ENCODE measurements around the gene UBE2E2. TPM values are rescaled to one million over a fixed set of nuclear protein-coding genes. Genes with fewer than 3 reads are reported as not detected.

The UBE2E2 gene
- total RNA-seq, 2 experiments from 2014 or later: 14.1 to 20.2 TPM

DNA sequence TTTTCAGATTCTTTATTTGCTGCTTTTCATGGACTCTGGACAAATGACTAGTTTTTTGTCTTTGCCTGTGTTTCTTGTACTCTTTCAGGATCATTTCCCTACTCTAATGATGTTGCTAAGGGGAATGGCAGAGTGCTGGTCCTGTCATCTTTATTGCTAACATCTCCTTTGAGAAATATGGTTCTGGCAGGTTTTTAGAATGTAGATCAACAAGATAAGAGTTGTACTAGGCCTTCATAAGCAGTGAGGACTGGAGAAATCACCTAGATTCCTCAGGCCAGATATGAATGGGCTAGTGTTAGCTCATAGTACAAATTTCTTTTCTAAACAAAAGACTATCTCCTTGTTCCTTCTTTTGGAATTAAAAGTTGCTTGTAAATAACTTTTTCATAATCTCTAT, 156.0 kb downstream of the UBE2E2 start:
- ChIA-PET POLR2A (no interaction called here), CTCF (no interaction called here)
- no peak overlapping the region for H3K4me3 ChIP-seq (ENCODE audit: low read length)
- H3K27me3 ChIP-seq (ENCODE audit: control insufficient read depth in 1 of 2, insufficient read depth in 2 of 2, low read length in 2 of 2): no peaks in the 10 kb centered on the region
- TF ChIP-seq, protein P1, sequence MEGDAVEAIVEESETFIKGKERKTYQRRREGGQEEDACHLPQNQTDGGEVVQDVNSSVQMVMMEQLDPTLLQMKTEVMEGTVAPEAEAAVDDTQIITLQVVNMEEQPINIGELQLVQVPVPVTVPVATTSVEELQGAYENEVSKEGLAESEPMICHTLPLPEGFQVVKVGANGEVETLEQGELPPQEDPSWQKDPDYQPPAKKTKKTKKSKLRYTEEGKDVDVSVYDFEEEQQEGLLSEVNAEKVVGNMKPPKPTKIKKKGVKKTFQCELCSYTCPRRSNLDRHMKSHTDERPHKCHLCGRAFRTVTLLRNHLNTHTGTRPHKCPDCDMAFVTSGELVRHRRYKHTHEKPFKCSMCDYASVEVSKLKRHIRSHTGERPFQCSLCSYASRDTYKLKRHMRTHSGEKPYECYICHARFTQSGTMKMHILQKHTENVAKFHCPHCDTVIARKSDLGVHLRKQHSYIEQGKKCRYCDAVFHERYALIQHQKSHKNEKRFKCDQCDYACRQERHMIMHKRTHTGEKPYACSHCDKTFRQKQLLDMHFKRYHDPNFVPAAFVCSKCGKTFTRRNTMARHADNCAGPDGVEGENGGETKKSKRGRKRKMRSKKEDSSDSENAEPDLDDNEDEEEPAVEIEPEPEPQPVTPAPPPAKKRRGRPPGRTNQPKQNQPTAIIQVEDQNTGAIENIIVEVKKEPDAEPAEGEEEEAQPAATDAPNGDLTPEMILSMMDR (IDR thresholded peaks at IDR 0.05): no peak
- DNase-seq (no peak), ATAC-seq (ENCODE audit: poor library complexity) (no peak)
- Mint-ChIP-seq H3K4me1 (ENCODE audit: low read depth) (no peaks in the 10 kb centered on the region), H3K9me3 (peaks cover 5% of the 10 kb centered on the region), H3K27me3 (no peaks in the 10 kb centered on the region), H3K4me3 (no peak overlapping the region), H3K27ac (no peak overlapping the region), H3K36me3 (ENCODE audit: low read depth) (peaks cover 5% of the 10 kb centered on the region)
- H3K36me3 ChIP-seq (ENCODE audit: insufficient read depth, low read length): no peaks in the 10 kb centered on the region
- H3K27ac ChIP-seq (ENCODE audit: low read depth in 1 of 2, low read length in 2 of 2): no peak overlapping the region
- H3K9me3 ChIP-seq (ENCODE audit: control insufficient read depth in 1 of 2, insufficient read depth in 1 of 2, low read length in 2 of 2): peaks cover 0 to 9% of the 10 kb centered on the region in 2 experiments
- intact Hi-C loops (cut with DNase I, micrococcal nuclease): no loop called here
- H3K4me1 ChIP-seq (ENCODE audit: insufficient read depth, low read length): no peaks in the 10 kb centered on the region

DNA sequence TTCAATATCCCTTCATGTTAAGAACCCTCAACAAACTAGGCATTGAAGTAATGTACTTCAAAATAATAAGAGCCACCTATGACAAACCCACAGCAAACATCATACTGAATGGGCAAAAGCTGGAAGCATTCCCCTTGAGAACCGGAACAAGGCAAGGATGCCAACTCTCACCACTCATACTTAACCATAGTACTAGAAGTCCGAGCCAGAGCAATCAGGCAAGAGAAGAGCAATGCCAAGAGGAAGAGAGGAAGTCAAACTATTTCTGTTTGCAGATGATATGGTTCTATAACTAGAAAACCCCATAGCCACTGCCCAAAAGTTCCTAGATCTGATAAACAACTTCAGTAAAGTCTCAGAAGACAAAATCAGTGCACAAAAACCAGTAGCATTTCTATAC, 161.9 kb downstream of the UBE2E2 start:
- no peaks in the 10 kb centered on the region for H3K27me3 Mint-ChIP-seq
- H3K4me3 Mint-ChIP-seq: no peak overlapping the region
- DNase-seq: no peak
- Histone ChIP-seq H3K36me3 (ENCODE audit: insufficient read depth, low read length) (no peaks in the 10 kb centered on the region), H3K9me3 (ENCODE audit: control insufficient read depth in 1 of 2, insufficient read depth in 1 of 2, low read length in 2 of 2) (peaks cover 0 to 4% of the 10 kb centered on the region in 2 experiments), H3K27ac (ENCODE audit: low read depth in 1 of 2, low read length in 2 of 2) (no peak overlapping the region), H3K27me3 (ENCODE audit: control insufficient read depth in 1 of 2, insufficient read depth in 2 of 2, low read length in 2 of 2) (no peaks in the 10 kb centered on the region), H3K4me1 (ENCODE audit: insufficient read depth, low read length) (no peaks in the 10 kb centered on the region), H3K4me3 (ENCODE audit: low read length) (no peak overlapping the region)
- no peaks in the 10 kb centered on the region for H3K4me1 Mint-ChIP-seq (ENCODE audit: low read depth)
- H3K27ac Mint-ChIP-seq: no peak overlapping the region
- ChIA-PET CTCF (no interaction called here), POLR2A (no interaction called here)
- no peak for ATAC-seq (ENCODE audit: poor library complexity)
- TF ChIP-seq, protein P1 (IDR thresholded peaks at IDR 0.05): no peak
- peaks cover 1% of the 10 kb centered on the region for H3K36me3 Mint-ChIP-seq (ENCODE audit: low read depth)
- peaks cover 9% of the 10 kb centered on the region for H3K9me3 Mint-ChIP-seq
- intact Hi-C loops (cut with DNase I, micrococcal nuclease): no loop called here

DNA sequence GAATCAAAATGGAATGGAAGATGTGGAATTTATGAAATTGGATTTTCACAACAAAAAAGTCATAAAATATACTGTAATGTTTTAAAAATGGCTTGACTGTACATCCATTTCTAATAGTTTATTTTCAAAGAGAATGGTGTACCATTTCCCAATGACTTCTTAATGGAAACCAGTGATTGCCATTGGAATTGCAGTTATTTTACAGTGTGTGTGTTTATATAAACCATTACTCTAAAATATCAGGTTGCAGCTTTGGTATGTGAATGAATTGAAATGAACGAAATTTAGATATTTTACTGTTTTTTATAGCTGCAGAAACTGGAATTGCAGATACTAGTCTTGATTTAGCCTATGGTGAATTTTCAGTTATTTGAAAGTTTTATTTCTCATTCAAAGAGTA, 165.6 kb downstream of the UBE2E2 start:
- Histone ChIP-seq H3K9me3 (ENCODE audit: control insufficient read depth in 1 of 2, insufficient read depth in 1 of 2, low read length in 2 of 2) (no peaks in the 10 kb centered on the region), H3K27ac (ENCODE audit: low read depth in 1 of 2, low read length in 2 of 2) (no peak overlapping the region), H3K4me1 (ENCODE audit: insufficient read depth, low read length) (no peaks in the 10 kb centered on the region), H3K36me3 (ENCODE audit: insufficient read depth, low read length) (no peaks in the 10 kb centered on the region), H3K27me3 (ENCODE audit: control insufficient read depth in 1 of 2, insufficient read depth in 2 of 2, low read length in 2 of 2) (no peaks in the 10 kb centered on the region), H3K4me3 (ENCODE audit: low read length) (no peak overlapping the region)
- intact Hi-C loops (cut with DNase I, micrococcal nuclease): no loop called here
- ChIA-PET POLR2A (no interaction called here), CTCF (no interaction called here)
- DNase-seq: no peak
- peaks cover 3% of the 10 kb centered on the region for H3K4me1 Mint-ChIP-seq (ENCODE audit: low read depth)
- peaks cover 8% of the 10 kb centered on the region for H3K9me3 Mint-ChIP-seq
- no peak overlapping the region for H3K27ac Mint-ChIP-seq
- ATAC-seq (ENCODE audit: poor library complexity): no peak
- no peak overlapping the region for H3K4me3 Mint-ChIP-seq
- TF ChIP-seq, protein P1 (IDR thresholded peaks at IDR 0.05): no peak
- no peaks in the 10 kb centered on the region for H3K36me3 Mint-ChIP-seq (ENCODE audit: low read depth)
- no peaks in the 10 kb centered on the region for H3K27me3 Mint-ChIP-seq

Data from CD4-positive, alpha-beta T cell (primary cell).